Skeletal muscle tissue (tissue), 4 donors: ENCODE measurements around the gene DSTYK. TPM values are rescaled to one million over a fixed set of nuclear protein-coding genes. Genes with fewer than 3 reads are reported as not detected.
"Not testable (repeated sequence)": the region's sequence is repeated elsewhere in the genome, so short reads cannot be mapped to it uniquely, and the experiment has no call there.

ENCODE experiments used
- H3K27ac ChIP-seq: one replicate; pipeline ENCODE4 v1.7.0; 2013; ENCODE audit warnings: mild to moderate bottlenecking, low read depth, low read length, inconsistent platforms
- H3K27me3 ChIP-seq, 3 donors: one replicate each; pipeline ENCODE4 v1.7.0; 2013; ENCODE audit warnings: low read length in 3 of 3; ENCODE audit not compliant: control insufficient read depth in 3 of 3, insufficient read depth in 3 of 3
- H3K36me3 ChIP-seq, 3 donors: one replicate each; pipeline ENCODE4 v1.7.0; 2013; ENCODE audit warnings: low read length in 3 of 3; ENCODE audit not compliant: control insufficient read depth in 3 of 3, insufficient read depth in 3 of 3
- H3K4me1 ChIP-seq, 3 donors: one replicate each; pipeline ENCODE4 v1.7.0; 2013; ENCODE audit warnings: low read length in 3 of 3, mild to moderate bottlenecking in 3 of 3; ENCODE audit not compliant: control insufficient read depth in 3 of 3, insufficient read depth in 3 of 3
- H3K4me3 ChIP-seq, 3 donors: one replicate each; pipeline ENCODE4 v1.7.0; 2013; ENCODE audit warnings: low read length in 3 of 3
- H3K9ac ChIP-seq, 3 donors: one replicate each; pipeline ENCODE4 v1.7.0; 2013; ENCODE audit warnings: low read length in 3 of 3, mild to moderate bottlenecking in 3 of 3, moderate library complexity in 2 of 3, low read depth in 1 of 3
- H3K9me3 ChIP-seq, 3 donors: one replicate each; pipeline ENCODE4 v1.7.0; 2013; ENCODE audit warnings: low read length in 3 of 3; ENCODE audit not compliant: control insufficient read depth in 3 of 3
- total RNA-seq: library from RNA; depleted of rRNA; stranded (reverse); fragments of >200 nt; gene quantifications from one replicate; pipeline ENCODE4 v1.2.3, GENCODE V29; 2014
- donor health status: Osteomylitis.

Gene DSTYK
- total RNA-seq, 1 donor from 2014 or later = 10.4 TPM

- Histone ChIP-seq H3K36me3 (peaks cover 7 to 14% (median 12%) of the 10 kb centered on the region in 3 donors), H3K4me3 (no peak overlapping the region), H3K27me3 (no peaks in the 10 kb centered on the region), H3K9me3 (no peaks in the 10 kb centered on the region), H3K9ac (no peak overlapping the region), H3K4me1 (peaks cover 5 to 27% (median 16%) of the 10 kb centered on the region in 3 donors), H3K27ac (no peak overlapping the region)
These were observed 43.2 kb downstream of the DSTYK start for GRCh38 chr1:205168291-205168690.

- Histone ChIP-seq H3K9ac (no peak overlapping the region), H3K36me3 (peaks cover 36 to 62% (median 55%) of the 10 kb centered on the region in 3 donors), H3K4me1 (peaks cover 0 to 2% (median 0%) of the 10 kb centered on the region in 3 donors), H3K4me3 (no peak overlapping the region), H3K27me3 (no peaks in the 10 kb centered on the region), H3K9me3 (no peaks in the 10 kb centered on the region), H3K27ac (no peak overlapping the region)
These were observed 49.2 kb downstream of the DSTYK start for GRCh38 chr1:205162301-205162700.

- Histone ChIP-seq H3K27me3 (no peaks in the 10 kb centered on the region), H3K9me3 (no peaks in the 10 kb centered on the region), H3K36me3 (peaks cover 47 to 75% (median 65%) of the 10 kb centered on the region in 3 donors), H3K27ac (no peak overlapping the region), H3K4me1 (peaks cover 0 to 2% (median 0%) of the 10 kb centered on the region in 3 donors), H3K9ac (no peak overlapping the region), H3K4me3 (no peak overlapping the region)
These were observed 50.4 kb downstream of the DSTYK start for GRCh38 chr1:205161076-205161475.

GRCh38 chr1:205158048-205158616 lies 53.4 kb downstream of the DSTYK start:
- Histone ChIP-seq H3K4me1 (peaks cover 0 to 2% (median 0%) of the 10 kb centered on the region in 3 donors), H3K9ac (no peak overlapping the region), H3K9me3 (no peaks in the 10 kb centered on the region), H3K4me3 (no peak overlapping the region), H3K27me3 (no peaks in the 10 kb centered on the region), H3K27ac (no peak overlapping the region), H3K36me3 (peaks cover 50 to 86% (median 72%) of the 10 kb centered on the region in 3 donors)

GRCh38 chr1:205155665-205156377 lies 55.7 kb downstream of the DSTYK start:
- not testable (repeated sequence) for H3K4me1 ChIP-seq, H3K9ac ChIP-seq, H3K4me3 ChIP-seq, H3K9me3 ChIP-seq, H3K27me3 ChIP-seq, H3K27ac ChIP-seq
- peaks cover 37 to 72% (median 60%) of the 10 kb centered on the region in 3 donors for H3K36me3 ChIP-seq

- Histone ChIP-seq H3K9me3 (no peaks in the 10 kb centered on the region), H3K27me3 (no peaks in the 10 kb centered on the region), H3K9ac (no peak overlapping the region), H3K36me3 (peaks cover 27 to 58% (median 56%) of the 10 kb centered on the region in 3 donors), H3K4me3 (no peak overlapping the region), H3K27ac (no peak overlapping the region), H3K4me1 (no peaks in the 10 kb centered on the region)
These were observed 59.0 kb downstream of the DSTYK start for GRCh38 chr1:205152505-205152904.

GRCh38 chr1:205150651-205151428 lies 60.7 kb downstream of the DSTYK start:
- Histone ChIP-seq H3K4me3 (no peak overlapping the region), H3K27me3 (no peaks in the 10 kb centered on the region), H3K36me3 (peaks cover 14 to 54% (median 47%) of the 10 kb centered on the region in 3 donors), H3K27ac (no peak overlapping the region), H3K9me3 (no peaks in the 10 kb centered on the region), H3K9ac (no peak overlapping the region), H3K4me1 (no peaks in the 10 kb centered on the region)

- H3K27ac ChIP-seq = no peak overlapping the region
- H3K4me3 ChIP-seq = no peak overlapping the region
- H3K36me3 ChIP-seq = peaks cover 8 to 38% (median 24%) of the 10 kb centered on the region in 3 donors
These were observed 64.2 kb downstream of the DSTYK start for GRCh38 chr1:205147191-205147835.

GRCh38 chr1:205144751-205145150 lies 66.8 kb downstream of the DSTYK start:
- H3K9ac ChIP-seq = peak overlapping the region in 1 of 3 donors; percentile 43

More at GRCh38 chr1:205147191-205147835, 64.2 kb downstream of the DSTYK start:
- Histone ChIP-seq H3K27me3 (no peaks in the 10 kb centered on the region), H3K9ac (no peak overlapping the region), H3K9me3 (no peaks in the 10 kb centered on the region), H3K4me1 (no peaks in the 10 kb centered on the region)

More at GRCh38 chr1:205144751-205145150, 66.8 kb downstream of the DSTYK start:
- peaks cover 5 to 25% (median 19%) of the 10 kb centered on the region in 3 donors for H3K36me3 ChIP-seq
- H3K4me1 ChIP-seq = peaks cover 8 to 12% (median 9%) of the 10 kb centered on the region in 3 donors
- H3K27ac ChIP-seq = no peak overlapping the region
- H3K4me3 ChIP-seq = no peak overlapping the region
- no peaks in the 10 kb centered on the region for H3K27me3 ChIP-seq
- H3K9me3 ChIP-seq = no peaks in the 10 kb centered on the region
